Fibroblast of the aortic adventitia (primary cell): Measurements from ENCODE around the gene ALPP. TPM values are rescaled to one million over a fixed set of nuclear protein-coding genes. Genes with fewer than 3 reads are reported as not detected.
A peak's percentile ranks its signal among the peaks of the same experiment; 100 is the strongest.
"Not testable (repeated sequence)": the region's sequence is repeated elsewhere in the genome, so short reads cannot be mapped to it uniquely, and the experiment has no call there.

Experiments
- DNase-seq: peaks from one replicate; pipeline ENCODE4 v3.0.0-alpha.2; 2010; ENCODE audit warnings: low read depth
- H3K4me3 ChIP-seq: 2 replicates; pipeline ENCODE4 v1.5.1; 2011; ENCODE audit warnings: low read depth, mild to moderate bottlenecking, control low read depth, low read length, moderate library complexity
- CTCF ChIP-seq: IDR thresholded peaks from 2 replicates; pipeline ENCODE4 v1.5.1; 2011; ENCODE audit warnings: mild to moderate bottlenecking, low read length, control low read depth, inconsistent platforms; ENCODE audit not compliant: insufficient read depth
- total RNA-seq: library from RNA; depleted of rRNA; stranded (reverse); fragments of >200 nt; gene quantifications from 2 replicates; pipeline ENCODE4 v1.2.3, GENCODE V29; 2012; ENCODE audit warnings: low replicate concordance

The ALPP gene
- total RNA-seq, 1 donor, result not detected

- H3K4me3 ChIP-seq, result no peak overlapping the region
- no peak for DNase-seq
These were observed 9.1 kb downstream of the ALPP start for GRCh38 chr2:232387451-232388171.

GRCh38 chr2:232388324-232388891 lies 9.9 kb downstream of the ALPP start:
- no peak overlapping the region for H3K4me3 ChIP-seq
- no peak for TF ChIP-seq CTCF
- no peak for DNase-seq

More at GRCh38 chr2:232387451-232388171, 9.1 kb downstream of the ALPP start:
- no peak for TF ChIP-seq CTCF

- H3K4me3 ChIP-seq, result no peak overlapping the region
- no peak for TF ChIP-seq CTCF
- DNase-seq, result peak; percentile 15
These were observed 10.8 kb downstream of the ALPP start for GRCh38 chr2:232389327-232389726.

- no peak for DNase-seq
- H3K4me3 ChIP-seq, result no peak overlapping the region
- no peak for TF ChIP-seq CTCF
These were observed 12.1 kb downstream of the ALPP start for GRCh38 chr2:232390661-232391060.

- no peak for TF ChIP-seq CTCF
- DNase-seq, result no peak
- no peak overlapping the region for H3K4me3 ChIP-seq
These were observed 15.0 kb downstream of the ALPP start for GRCh38 chr2:232393556-232393955.

GRCh38 chr2:232394431-232394830 lies 15.9 kb downstream of the ALPP start:
- not testable (repeated sequence) for DNase-seq, H3K4me3 ChIP-seq

- TF ChIP-seq CTCF, result no peak
- no peak for DNase-seq
- H3K4me3 ChIP-seq, result no peak overlapping the region
These were observed 17.0 kb downstream of the ALPP start for GRCh38 chr2:232395586-232395985.
